Measurements from ENCODE around the gene TMED4.

TMED4 gene

GRCh38 chr7:44581879-44582603 lies at the start of gene TMED4:
Gene TMED4 (minus strand): TSS chr7:44582231. CDS start chr7:44582206, 25 bp downstream.
- DNase-seq (ENCODE audit: low spot score), result peak; percentile 98

GRCh38 chr7:44631458-44632115 lies 49.6 kb upstream of the TMED4 start:
- no peak for DNase-seq (ENCODE audit: low spot score)

DNA sequence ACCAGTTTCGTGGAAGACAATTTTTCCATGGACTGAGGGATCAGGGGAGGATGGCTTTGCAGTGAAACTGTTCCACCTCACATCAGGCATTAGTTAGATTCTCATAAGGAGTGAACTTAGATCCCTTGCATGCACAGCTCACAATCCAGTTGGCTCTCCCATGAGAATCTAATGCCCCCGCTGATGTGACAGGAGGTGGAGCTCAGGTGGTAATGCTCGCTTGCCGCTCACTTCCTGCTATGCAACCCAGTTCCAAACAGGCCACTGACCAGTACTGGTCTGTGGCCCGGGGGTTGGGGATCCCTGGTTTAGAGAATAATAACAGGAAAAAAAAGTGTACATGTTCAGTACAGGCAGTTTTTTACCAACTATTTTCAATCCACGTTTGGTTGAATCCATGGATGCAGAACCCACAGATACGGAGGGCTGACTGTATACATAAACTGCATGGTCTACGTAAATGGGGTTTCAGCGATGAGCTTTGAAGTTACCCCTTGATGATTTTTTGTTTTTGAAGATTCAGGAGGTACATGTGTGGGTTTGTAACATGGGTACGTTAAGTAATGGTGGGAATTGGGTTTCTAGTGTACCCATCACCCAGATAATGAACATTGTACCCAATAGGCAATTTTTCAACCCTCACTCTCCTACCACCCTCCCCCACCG lies 48.9 kb upstream of the TMED4 start:
- DNase-seq (ENCODE audit: low spot score), result no peak

DNA sequence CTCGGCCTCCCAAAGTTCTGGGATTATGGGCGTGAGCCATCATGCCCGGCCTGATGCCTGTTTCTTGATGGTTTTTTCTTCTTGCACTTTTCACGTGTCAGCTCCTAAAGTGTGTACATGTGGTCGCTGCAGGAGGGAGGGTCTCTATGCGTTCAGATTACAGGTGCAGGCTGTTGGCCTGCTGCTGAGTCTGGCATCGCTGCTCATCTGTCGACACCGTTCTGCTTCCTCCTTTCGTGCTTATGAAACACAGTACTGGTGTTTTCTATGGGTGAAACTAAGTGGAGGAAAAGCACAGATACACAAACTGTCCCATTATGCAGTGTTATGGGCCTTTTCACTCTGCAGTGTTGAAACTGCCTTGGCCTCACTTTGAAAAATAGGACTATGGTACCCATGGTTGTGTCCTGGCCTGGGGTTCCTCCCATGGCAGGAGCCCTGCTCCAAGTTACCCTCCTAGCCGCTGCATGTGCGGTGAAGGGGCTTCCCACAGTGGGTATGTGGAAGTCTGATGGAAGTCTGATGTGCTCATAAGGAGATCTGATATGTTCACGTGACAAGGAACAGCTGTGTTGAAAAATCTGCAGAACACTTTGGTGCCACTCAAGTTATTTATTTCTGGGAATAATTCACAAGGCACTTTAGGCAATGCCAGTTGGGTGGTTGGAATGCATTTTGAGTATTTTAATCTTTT lies 47.9 kb upstream of the TMED4 start:
- no peak for DNase-seq (ENCODE audit: low spot score)

- DNase-seq (ENCODE audit: low spot score), result no peak
Observed at GRCh38 chr7:44626620-44627019, 44.6 kb upstream of the TMED4 start.

DNA sequence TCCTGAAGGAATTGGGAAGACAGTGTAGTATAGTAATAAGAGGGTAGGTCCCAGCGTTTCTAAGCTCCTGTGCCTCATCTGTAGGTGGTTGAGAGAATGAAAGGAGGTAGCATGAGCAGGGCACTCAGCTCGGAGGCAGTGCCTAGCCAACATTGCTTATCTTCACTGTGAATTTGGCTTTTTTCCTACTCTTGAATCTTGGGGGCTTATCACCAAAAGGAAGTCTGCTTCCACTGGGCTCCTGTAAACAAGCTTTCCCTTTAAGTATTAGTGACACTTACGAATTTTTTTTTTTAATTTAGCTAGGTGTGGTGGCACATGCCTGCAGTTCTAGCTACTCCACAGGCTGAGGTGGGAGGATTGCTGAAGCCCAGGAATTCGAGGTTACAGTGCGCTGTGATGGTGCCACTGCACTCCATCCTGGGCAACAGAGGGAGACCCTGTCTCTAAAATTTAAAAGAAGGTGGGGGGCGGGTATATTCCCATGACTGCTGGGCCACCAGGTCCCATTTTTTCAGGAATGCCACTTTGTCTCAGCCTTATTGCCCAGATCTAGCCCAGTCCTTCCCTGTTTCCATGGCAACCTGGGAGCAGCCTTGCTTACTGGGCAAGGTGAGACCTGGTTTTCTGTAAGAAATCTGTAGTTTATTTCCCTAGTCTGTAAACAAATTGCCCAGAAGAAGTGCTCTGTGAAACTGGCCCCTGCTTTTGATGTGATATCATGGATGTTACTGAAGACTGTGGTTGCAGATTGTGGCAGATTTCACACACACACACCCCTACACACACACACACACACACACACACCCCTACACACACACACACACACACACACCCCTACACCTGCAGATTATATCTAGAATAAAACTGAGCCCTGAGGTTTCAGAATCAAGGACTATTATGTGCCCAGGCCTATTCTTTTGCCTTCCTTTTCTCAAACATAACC lies 43.8 kb upstream of the TMED4 start:
- peak; percentile 30 for DNase-seq (ENCODE audit: low spot score)

DNA sequence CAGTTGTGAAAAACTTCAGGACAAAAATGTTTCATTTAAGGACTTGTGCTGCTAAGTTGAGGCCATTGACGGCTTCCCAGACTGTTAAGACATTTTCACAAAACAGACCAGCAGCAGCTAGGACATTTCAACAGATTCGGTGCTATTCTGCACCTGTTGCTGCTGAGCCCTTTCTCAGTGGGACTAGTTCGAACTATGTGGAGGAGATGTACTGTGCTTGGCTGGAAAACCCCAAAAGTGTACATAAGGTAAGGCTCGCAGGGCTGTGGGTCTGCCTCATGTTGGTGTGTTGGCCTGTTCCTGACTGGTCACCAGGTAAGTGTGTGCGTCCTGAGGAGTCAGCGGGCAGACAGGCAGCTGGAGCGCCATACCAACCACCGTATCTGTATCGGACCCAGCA lies 42.3 kb upstream of the TMED4 start:
- DNase-seq (ENCODE audit: low spot score), result no peak

DNA sequence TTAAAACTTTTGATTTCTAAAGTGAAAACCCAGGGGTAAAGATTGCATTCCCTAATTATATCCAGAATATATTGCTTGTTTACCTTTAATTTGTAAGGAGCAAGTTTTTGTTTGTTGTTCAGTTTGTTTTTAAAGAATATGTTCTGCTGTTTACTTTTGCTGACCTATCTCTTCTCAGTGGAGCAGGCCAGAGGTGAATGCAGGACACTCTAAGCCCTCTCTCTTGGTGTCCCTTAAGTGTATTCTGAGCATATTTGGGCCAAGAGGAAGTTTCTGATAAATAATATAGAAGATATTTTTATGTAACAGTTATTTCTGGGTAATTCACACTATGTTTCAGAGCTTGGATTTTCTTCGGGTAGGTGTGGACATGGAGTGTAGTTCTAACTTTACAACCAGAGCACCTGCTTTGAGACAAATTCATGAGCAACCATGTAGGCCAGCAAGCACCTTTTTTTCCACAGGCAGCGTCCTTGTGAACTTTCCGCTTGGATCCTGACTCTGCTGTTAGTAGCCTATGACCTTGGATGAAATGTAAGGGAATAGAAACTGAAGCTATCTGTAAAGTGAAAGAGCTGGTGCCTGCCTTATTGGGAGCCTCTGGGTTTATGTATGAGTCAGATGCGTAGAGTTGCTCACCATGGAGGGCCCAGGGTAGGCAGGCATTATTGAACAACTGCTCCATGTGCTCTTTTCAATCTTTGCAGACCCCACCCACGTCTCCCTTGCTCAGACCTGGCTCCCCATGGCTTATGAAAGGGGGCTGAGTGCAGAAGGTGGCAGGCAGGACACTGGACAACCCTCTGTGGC lies 40.5 kb upstream of the TMED4 start:
- DNase-seq (ENCODE audit: low spot score), result no peak

- DNase-seq (ENCODE audit: low spot score), result no peak
Observed at GRCh38 chr7:44621750-44622103, 39.7 kb upstream of the TMED4 start.

DNA sequence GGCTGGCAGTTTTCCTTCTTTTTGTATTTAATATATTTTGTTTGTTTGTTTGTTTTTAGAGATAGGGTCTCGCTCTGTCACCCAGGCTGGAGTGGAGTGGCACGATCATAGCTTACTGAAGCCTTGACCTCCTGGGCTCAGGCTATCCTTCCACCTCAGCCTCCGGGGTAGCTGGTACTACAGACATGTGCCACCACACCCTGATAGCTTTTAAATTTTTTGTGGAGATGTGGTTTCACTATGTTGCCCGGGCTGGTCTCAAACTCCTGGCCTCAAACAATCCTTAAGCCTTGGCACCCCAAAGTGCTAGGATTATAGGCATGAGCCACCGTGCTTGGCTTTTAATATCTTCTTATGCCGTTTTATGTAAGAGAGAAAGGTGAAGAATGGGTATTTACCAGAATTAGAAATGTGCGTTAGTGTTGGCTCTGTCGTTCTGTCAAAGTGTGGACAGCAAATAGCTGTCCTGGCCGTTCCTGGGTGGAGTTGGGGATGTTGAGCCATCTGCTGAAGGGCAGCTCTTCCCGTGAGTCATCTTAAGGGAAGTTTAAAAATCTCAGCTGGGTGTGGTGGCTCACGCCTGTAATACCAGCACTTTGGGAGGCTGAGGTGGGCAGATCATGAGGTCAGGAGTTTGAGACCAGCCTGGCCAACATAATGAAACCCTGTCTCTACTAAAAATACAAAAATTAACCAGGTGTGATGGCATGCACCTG lies 39.2 kb upstream of the TMED4 start:
- DNase-seq (ENCODE audit: low spot score), result no peak

DNA sequence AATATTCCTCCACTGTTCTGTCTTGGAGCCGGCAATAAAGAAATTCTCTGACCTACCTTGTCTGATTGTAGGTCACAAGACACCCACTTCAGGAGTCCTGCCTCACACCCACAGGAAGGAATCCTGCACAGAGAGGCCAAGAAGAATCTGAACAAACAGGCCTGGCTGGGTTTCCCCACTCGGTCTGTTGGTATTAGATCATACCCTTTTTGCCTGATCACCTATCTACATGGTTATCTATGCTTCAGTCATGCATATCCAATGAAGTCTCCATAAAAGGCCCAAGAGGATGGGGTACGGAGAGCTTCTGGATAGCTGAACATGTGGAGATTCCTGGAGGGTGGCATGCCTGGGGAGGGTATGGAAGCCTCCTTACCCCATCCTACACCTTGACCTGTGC lies 36.7 kb upstream of the TMED4 start:
- DNase-seq (ENCODE audit: low spot score), result no peak

GRCh38 chr7:44618045-44618444 lies 36.0 kb upstream of the TMED4 start:
- DNase-seq (ENCODE audit: low spot score), result no peak

DNA sequence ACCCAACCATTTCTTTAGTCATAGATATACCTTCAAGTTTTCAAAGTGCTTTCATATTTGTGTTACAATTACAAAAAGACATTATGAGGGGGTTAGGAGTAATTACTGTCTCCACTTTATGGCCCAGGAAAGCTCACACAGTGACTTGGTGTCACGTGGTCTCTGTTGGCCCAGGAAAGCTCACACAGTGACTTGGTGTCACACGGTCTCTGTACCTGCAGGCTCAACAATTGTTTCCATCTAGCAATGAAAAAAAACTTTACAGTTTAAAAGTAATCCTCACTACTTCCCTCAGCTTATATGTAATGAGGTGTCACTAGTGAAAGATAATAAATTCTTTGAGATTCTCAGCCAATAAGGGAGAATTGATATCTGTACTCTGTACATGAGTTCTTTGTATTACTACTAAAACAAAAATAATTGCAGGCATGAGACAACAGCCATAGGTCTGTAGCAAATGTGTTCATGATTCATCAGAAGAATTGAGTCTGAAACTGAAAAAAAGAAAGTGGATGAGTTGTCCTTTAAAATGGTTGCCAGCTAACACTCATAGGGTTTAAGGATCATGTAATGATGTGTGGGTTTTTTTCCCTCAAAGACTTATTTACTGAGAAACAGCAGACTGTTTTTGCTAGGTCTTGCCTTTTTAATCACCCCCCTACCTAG lies 35.3 kb upstream of the TMED4 start:
- DNase-seq (ENCODE audit: low spot score), result no peak

DNA sequence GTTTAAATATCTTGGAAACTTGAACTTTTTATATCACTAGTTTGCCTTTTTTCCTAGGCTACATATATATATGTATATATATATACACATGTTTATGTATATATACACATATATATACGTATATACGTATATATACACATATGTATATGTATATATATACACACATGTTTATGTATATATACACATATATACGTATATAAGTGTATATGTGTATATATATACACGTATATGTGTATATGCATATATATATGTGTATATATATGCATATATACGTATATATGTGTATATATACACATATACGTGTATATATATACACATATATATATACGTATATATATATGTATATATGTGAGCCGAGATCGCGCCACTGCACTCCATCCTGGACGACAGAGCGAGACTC lies 34.5 kb upstream of the TMED4 start:
- DNase-seq (ENCODE audit: low spot score), result no peak

DNA sequence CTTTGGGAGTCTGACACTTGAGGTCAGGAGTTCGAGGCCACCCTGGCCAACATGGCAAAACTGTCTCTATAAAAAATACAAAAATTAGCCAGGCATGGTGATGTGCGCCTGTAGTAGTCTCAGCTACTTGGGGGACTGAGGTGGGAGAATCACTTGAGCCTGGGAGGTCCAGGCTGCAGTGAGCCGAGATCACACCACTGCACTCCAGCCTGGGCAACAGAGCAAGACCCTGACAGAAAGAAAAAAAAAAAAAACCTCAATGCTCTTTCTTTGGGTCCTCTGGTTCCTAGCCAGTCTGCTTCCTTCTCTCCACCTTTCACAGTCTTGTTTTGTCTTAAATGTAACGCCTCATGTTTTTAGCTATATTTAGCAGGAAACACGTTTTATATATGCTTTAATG lies 33.8 kb upstream of the TMED4 start:
- DNase-seq (ENCODE audit: low spot score), result no peak

- no peak for DNase-seq (ENCODE audit: low spot score)
Observed at GRCh38 chr7:44615149-44615611, 33.1 kb upstream of the TMED4 start.

DNA sequence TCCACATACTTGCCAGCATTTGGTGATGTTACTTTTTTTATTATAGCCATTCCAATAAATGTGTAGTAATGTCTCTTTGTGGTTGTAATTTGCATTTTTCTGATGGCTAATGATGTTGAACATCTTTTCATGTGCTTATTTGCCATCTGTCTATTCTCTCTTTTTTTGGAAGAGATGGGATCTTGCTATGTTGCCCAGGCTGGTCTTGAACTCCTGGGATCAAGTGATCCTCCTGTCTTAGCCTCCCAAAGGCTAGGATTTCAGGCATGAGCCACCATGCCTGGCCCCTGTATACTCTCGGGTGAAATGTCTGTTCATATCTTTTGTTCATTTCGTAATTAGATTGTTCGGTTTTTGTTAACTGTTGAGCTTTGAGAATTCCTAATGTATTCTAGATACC lies 27.8 kb upstream of the TMED4 start:
- no peak for DNase-seq (ENCODE audit: low spot score)

GRCh38 chr7:44608916-44609648 lies 27.1 kb upstream of the TMED4 start:
- DNase-seq (ENCODE audit: low spot score), result no peak
